ENCODE measurements around the gene MTTP. TPM values are rescaled to one million over a fixed set of nuclear protein-coding genes. Genes with fewer than 3 reads are reported as not detected.

Gene MTTP
- total RNA-seq, 1 donor from 2014 or later: not detected

GRCh38 chr4:99585516-99585915 lies 10.9 kb downstream of the MTTP start:
- Mint-ChIP-seq H3K4me1 (ENCODE audit: low read depth, unreplicated experiment) (no peaks in the 10 kb centered on the region), H3K36me3 (ENCODE audit: unreplicated experiment) (no peaks in the 10 kb centered on the region), H3K4me3 (ENCODE audit: unreplicated experiment) (no peak overlapping the region), H3K27ac (ENCODE audit: unreplicated experiment) (no peak overlapping the region), H3K9me3 (ENCODE audit: unreplicated experiment) (no peaks in the 10 kb centered on the region), H3K27me3 (ENCODE audit: unreplicated experiment) (no peaks in the 10 kb centered on the region)
- DNase-seq: no peak
- no peak for TF ChIP-seq CTCF (IDR thresholded peaks at IDR 0.05; ENCODE audit: partially characterized antibody, unreplicated experiment)

GRCh38 chr4:99586322-99586721 lies 11.7 kb downstream of the MTTP start:
- H3K27me3 Mint-ChIP-seq (ENCODE audit: unreplicated experiment): no peaks in the 10 kb centered on the region

DNA sequence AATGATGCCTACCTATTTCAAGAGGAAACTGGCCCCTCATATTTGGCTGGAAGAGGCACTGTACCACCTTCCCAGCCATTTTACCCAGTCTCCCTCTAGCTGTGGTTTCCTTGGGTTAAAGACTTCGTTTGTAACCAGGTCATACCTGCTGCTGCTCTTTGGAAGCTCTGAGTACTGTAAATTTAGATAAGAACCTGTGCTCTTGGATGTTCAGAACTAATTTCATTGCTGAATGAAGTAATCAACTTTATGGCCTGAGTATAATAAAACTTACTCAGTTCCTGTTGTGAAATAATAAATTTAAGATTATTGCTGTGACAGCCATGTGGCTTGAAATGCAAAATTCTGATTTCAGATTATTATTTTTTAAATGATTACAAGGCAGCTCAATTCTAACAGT lies 12.2 kb downstream of the MTTP start:
- DNase-seq: no peak
- Mint-ChIP-seq H3K27me3 (ENCODE audit: unreplicated experiment) (no peaks in the 10 kb centered on the region), H3K27ac (ENCODE audit: unreplicated experiment) (no peak overlapping the region), H3K4me1 (ENCODE audit: low read depth, unreplicated experiment) (no peaks in the 10 kb centered on the region), H3K4me3 (ENCODE audit: unreplicated experiment) (no peak overlapping the region), H3K9me3 (ENCODE audit: unreplicated experiment) (no peaks in the 10 kb centered on the region), H3K36me3 (ENCODE audit: unreplicated experiment) (no peaks in the 10 kb centered on the region)
- TF ChIP-seq CTCF (IDR thresholded peaks at IDR 0.05; ENCODE audit: partially characterized antibody, unreplicated experiment): no peak

More at GRCh38 chr4:99586322-99586721, 11.7 kb downstream of the MTTP start:
- no peak overlapping the region for H3K27ac Mint-ChIP-seq (ENCODE audit: unreplicated experiment)
- H3K4me1 Mint-ChIP-seq (ENCODE audit: low read depth, unreplicated experiment): no peaks in the 10 kb centered on the region
- no peak for DNase-seq
- H3K4me3 Mint-ChIP-seq (ENCODE audit: unreplicated experiment): no peak overlapping the region
- no peaks in the 10 kb centered on the region for H3K36me3 Mint-ChIP-seq (ENCODE audit: unreplicated experiment)
- TF ChIP-seq CTCF (IDR thresholded peaks at IDR 0.05; ENCODE audit: partially characterized antibody, unreplicated experiment): no peak
- H3K9me3 Mint-ChIP-seq (ENCODE audit: unreplicated experiment): no peaks in the 10 kb centered on the region

DNA sequence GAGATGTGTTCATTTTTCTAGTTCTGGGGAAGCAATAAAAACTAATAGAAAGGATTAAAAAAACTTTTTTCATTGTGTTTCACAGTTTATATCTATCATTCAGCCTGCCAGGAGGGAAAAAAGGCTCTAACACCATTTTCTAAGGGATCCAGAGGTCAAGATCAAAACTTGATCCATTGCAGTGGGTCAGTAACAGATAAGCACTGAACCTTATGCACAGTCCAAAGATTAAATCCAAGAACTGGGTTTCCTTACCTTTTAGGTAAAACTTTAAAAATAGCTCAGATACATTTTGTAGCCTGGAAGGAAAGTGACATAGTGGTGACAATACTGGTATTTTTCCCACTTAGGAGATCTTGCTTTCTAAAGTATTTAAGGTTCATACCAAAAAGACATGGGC lies 12.7 kb downstream of the MTTP start:
- H3K27me3 Mint-ChIP-seq (ENCODE audit: unreplicated experiment): no peaks in the 10 kb centered on the region
- no peaks in the 10 kb centered on the region for H3K36me3 Mint-ChIP-seq (ENCODE audit: unreplicated experiment)
- DNase-seq: no peak
- H3K4me3 Mint-ChIP-seq (ENCODE audit: unreplicated experiment): no peak overlapping the region
- no peak for TF ChIP-seq CTCF (IDR thresholded peaks at IDR 0.05; ENCODE audit: partially characterized antibody, unreplicated experiment)
- no peaks in the 10 kb centered on the region for H3K4me1 Mint-ChIP-seq (ENCODE audit: low read depth, unreplicated experiment)
- H3K27ac Mint-ChIP-seq (ENCODE audit: unreplicated experiment): no peak overlapping the region
- no peaks in the 10 kb centered on the region for H3K9me3 Mint-ChIP-seq (ENCODE audit: unreplicated experiment)

- H3K4me1 Mint-ChIP-seq (ENCODE audit: low read depth, unreplicated experiment): no peaks in the 10 kb centered on the region
- H3K4me3 Mint-ChIP-seq (ENCODE audit: unreplicated experiment): no peak overlapping the region
- H3K27ac Mint-ChIP-seq (ENCODE audit: unreplicated experiment): no peak overlapping the region
- TF ChIP-seq CTCF (IDR thresholded peaks at IDR 0.05; ENCODE audit: partially characterized antibody, unreplicated experiment): no peak
- H3K36me3 Mint-ChIP-seq (ENCODE audit: unreplicated experiment): no peaks in the 10 kb centered on the region
- H3K9me3 Mint-ChIP-seq (ENCODE audit: unreplicated experiment): no peaks in the 10 kb centered on the region
- H3K27me3 Mint-ChIP-seq (ENCODE audit: unreplicated experiment): no peaks in the 10 kb centered on the region
- no peak for DNase-seq
Measured at GRCh38 chr4:99587803-99588202, 13.2 kb downstream of the MTTP start.

All from glutamatergic neuron (in vitro differentiated cells).